ENCODE measurements around the gene MUS81.

DNA sequence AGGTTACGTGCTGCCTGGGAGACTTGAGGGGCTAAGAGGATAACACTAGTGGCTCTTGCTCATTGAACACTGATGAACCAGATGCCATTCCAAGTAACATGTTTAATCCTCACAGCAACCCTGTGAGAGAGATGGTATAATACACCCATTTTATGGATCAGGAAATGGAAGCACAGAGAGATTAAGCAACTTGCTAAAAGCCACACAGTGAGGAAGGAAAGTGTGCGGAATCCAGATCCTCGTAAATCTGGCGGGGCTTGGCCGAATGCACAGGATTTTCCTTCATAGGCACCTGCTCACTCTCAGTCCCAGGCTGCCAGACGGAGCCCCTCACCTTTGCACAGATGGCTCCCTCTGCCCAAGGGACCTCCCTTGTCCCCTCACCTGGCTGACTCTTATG is 47.6 kb downstream of the MUS81 start:
- TF ChIP-seq, protein P1, sequence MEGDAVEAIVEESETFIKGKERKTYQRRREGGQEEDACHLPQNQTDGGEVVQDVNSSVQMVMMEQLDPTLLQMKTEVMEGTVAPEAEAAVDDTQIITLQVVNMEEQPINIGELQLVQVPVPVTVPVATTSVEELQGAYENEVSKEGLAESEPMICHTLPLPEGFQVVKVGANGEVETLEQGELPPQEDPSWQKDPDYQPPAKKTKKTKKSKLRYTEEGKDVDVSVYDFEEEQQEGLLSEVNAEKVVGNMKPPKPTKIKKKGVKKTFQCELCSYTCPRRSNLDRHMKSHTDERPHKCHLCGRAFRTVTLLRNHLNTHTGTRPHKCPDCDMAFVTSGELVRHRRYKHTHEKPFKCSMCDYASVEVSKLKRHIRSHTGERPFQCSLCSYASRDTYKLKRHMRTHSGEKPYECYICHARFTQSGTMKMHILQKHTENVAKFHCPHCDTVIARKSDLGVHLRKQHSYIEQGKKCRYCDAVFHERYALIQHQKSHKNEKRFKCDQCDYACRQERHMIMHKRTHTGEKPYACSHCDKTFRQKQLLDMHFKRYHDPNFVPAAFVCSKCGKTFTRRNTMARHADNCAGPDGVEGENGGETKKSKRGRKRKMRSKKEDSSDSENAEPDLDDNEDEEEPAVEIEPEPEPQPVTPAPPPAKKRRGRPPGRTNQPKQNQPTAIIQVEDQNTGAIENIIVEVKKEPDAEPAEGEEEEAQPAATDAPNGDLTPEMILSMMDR (IDR thresholded peaks at IDR 0.05): no peak
- TF ChIP-seq POLR2AphosphoS5 (IDR thresholded peaks at IDR 0.05): no peak
- TF ChIP-seq EP300 (IDR thresholded peaks at IDR 0.05): no peak
